GM18526 (cell line): ENCODE data around the gene MGST2.

Source experiments
- POLR2A ChIP-seq: IDR thresholded peaks from 3 replicates; pipeline ENCODE4 v1.6.1; 2011; ENCODE audit not compliant: insufficient read length; ENCODE audit errors: extremely low read depth

Gene MGST2

GRCh38 chr4:139735381-139736273, 70.0 kb downstream of the MGST2 start:
- TF ChIP-seq POLR2A = no peak

- TF ChIP-seq POLR2A = no peak
These were observed 70.6 kb downstream of the MGST2 start for GRCh38 chr4:139736274-139736660.

GRCh38 chr4:139736661-139737060, 71.0 kb downstream of the MGST2 start:
- TF ChIP-seq POLR2A = no peak

- TF ChIP-seq POLR2A = no peak
These were observed 73.4 kb downstream of the MGST2 start for GRCh38 chr4:139738846-139739613.

GRCh38 chr4:139740121-139740520, 74.5 kb downstream of the MGST2 start:
- no peak for TF ChIP-seq POLR2A

- no peak for TF ChIP-seq POLR2A
These were observed 75.0 kb downstream of the MGST2 start for GRCh38 chr4:139740531-139741041.

GRCh38 chr4:139743027-139743426, 77.4 kb downstream of the MGST2 start:
- no peak for TF ChIP-seq POLR2A

- TF ChIP-seq POLR2A = no peak
These were observed 78.6 kb downstream of the MGST2 start for GRCh38 chr4:139744232-139744631.

- TF ChIP-seq POLR2A = no peak
These were observed 79.6 kb downstream of the MGST2 start for GRCh38 chr4:139745111-139745639.

GRCh38 chr4:139746431-139747171, 81.0 kb downstream of the MGST2 start:
- TF ChIP-seq POLR2A = no peak

- TF ChIP-seq POLR2A = no peak
These were observed 83.7 kb downstream of the MGST2 start for GRCh38 chr4:139749338-139749737.

GRCh38 chr4:139749835-139750498, 84.3 kb downstream of the MGST2 start:
- TF ChIP-seq POLR2A = no peak

GRCh38 chr4:139753686-139754085, 88.1 kb downstream of the MGST2 start:
- no peak for TF ChIP-seq POLR2A
